ENCODE measurements around the gene PHB1. TPM values are rescaled to one million over a fixed set of nuclear protein-coding genes. Genes with fewer than 3 reads are reported as not detected.
A peak's percentile ranks its signal among the peaks of the same experiment; 100 is the strongest.
"Not testable (repeated sequence)": the region's sequence is repeated elsewhere in the genome, so short reads cannot be mapped to it uniquely, and the experiment has no call there.

Gene PHB1
- total and polyA plus RNA-seq, 3 donors from 2014 or later: 69.1 to 103 (median 95.1) TPM

- DNase-seq: peak; percentile 48
- H3K9me3 ChIP-seq: no peaks in the 10 kb centered on the region
- intact Hi-C loops (cut with DNase I; ENCODE audit: low total_unique reads): no loop called here
Observed at GRCh38 chr17:49397586-49397985, 17.1 kb downstream of the PHB1 start.

GRCh38 chr17:49393491-49394255 lies 21.0 kb downstream of the PHB1 start:
- Histone ChIP-seq H3K9me3 (no peaks in the 10 kb centered on the region), H3K4me3 (no peak overlapping the region), H3K27me3 (no peaks in the 10 kb centered on the region), H3K36me3 (ENCODE audit: low read depth, missing control alignments) (no peaks in the 10 kb centered on the region), H3K27ac (no peak overlapping the region), H3K4me1 (peaks cover 25% of the 10 kb centered on the region)
- 77 to 79% methylated on average over 8 of the region's 8 CpGs for WGBS, 2 donors
- DNase-seq: no peak
- intact Hi-C loops (cut with DNase I; ENCODE audit: low total_unique reads): no loop called here
- TF ChIP-seq POLR2A (IDR thresholded peaks at IDR 0.05) (no peak), CTCF (IDR thresholded peaks at IDR 0.05) (no peak)

More at GRCh38 chr17:49397586-49397985, 17.1 kb downstream of the PHB1 start:
- Histone ChIP-seq H3K4me3 (no peak overlapping the region), H3K27ac (no peak overlapping the region), H3K36me3 (ENCODE audit: low read depth, missing control alignments) (no peaks in the 10 kb centered on the region), H3K27me3 (no peaks in the 10 kb centered on the region), H3K4me1 (peaks cover 22% of the 10 kb centered on the region)
- 35 to 40% methylated on average over 4 of the region's 4 CpGs for WGBS, 2 donors
- TF ChIP-seq POLR2A (IDR thresholded peaks at IDR 0.05) (no peak), CTCF (IDR thresholded peaks at IDR 0.05) (no peak)

GRCh38 chr17:49390548-49391324 lies 23.9 kb downstream of the PHB1 start:
- Histone ChIP-seq H3K4me3 (no peak overlapping the region), H3K27ac (peak overlapping the region; percentile 27 to 76), H3K9me3 (no peaks in the 10 kb centered on the region), H3K4me1 (peaks cover 17% of the 10 kb centered on the region), H3K36me3 (ENCODE audit: low read depth, missing control alignments) (no peaks in the 10 kb centered on the region), H3K27me3 (no peaks in the 10 kb centered on the region)
- 66 to 71% methylated on average over 8 to 9 of the region's 9 CpGs for WGBS, 2 donors
- no peak for TF ChIP-seq POLR2A (IDR thresholded peaks at IDR 0.05)
- TF ChIP-seq CTCF (IDR thresholded peaks at IDR 0.05): no peak
- peak; percentile 60 for DNase-seq
- intact Hi-C loops (cut with DNase I; ENCODE audit: low total_unique reads): no loop called here

- DNase-seq; H3K4me3 ChIP-seq; H3K36me3 ChIP-seq (ENCODE audit: low read depth, missing control alignments); H3K9me3 ChIP-seq; H3K27me3 ChIP-seq: not testable (repeated sequence)
- 86 to 87% methylated on average over 12 of the region's 12 CpGs for WGBS, 2 donors
- peaks cover 14% of the 10 kb centered on the region for H3K4me1 ChIP-seq
- intact Hi-C loops (cut with DNase I; ENCODE audit: low total_unique reads): loop anchor here (10.0 kb wide), 1 partner anchor 55 kb away; no protein-coding TSS in a partner anchor
- peak overlapping the region; percentile 27 to 76 for H3K27ac ChIP-seq
Observed at GRCh38 chr17:49389514-49390347, 25.0 kb downstream of the PHB1 start.
